Epithelial cell of umbilical artery (primary cell): Measurements from ENCODE around the gene OLFML2B. TPM values are rescaled to one million over a fixed set of nuclear protein-coding genes. Genes with fewer than 3 reads are reported as not detected.

ENCODE experiments used
- total RNA-seq: library from RNA; depleted of rRNA; stranded (reverse); fragments of >200 nt; gene quantifications from 2 replicates; pipeline ENCODE4 v1.2.3, GENCODE V29; 2014

The OLFML2B gene
- total RNA-seq: 0.32 TPM in 1 of 2 replicates, not detected in the other

DNA sequence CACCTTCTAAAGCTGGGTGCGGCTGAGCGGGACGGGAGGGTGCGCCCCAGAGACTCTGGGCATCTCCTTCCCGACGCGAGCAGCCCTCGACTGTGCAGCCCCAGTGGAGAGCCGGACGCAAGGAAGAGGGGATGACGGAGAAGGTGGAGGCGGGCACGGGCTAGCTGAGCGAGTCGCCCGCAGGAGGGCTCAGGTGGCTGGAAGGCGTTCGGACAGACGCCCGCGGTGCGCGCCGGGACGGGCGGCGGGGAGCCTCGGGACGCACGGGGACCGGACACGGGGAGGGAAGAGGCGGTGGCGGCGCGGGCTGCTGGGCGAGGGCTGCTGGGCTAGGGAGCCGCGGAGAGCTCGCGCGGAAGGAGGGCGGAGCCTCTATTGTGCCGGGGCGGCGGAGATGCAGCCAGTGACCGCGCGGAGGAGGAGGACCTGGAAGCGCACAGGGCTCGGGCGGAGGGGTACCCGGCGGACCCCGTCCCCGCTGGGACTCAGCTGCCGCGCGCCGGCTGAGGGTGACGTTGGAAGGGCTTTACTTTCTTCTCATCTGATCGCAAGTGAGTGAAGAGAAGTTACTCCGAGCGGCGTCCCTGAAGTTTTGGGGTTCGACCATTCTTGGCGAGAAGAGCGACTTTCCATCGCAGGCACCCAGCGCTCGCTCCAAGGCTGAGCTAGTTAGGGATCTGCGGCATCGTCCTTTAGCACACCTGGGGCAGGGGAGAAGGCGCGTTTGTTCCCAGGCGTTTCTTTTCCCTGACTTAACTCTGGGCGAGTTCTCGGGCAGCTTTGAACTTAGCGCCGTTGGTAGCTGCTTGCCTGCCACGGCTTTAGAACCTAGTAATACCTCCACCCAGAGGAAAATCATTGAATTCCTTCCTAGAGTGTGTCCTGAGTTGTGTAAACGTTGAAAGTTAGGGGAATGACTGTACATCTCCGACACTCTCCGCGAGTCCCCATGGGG, at the start of gene OLFML2B:
Gene OLFML2B (minus strand): TSS at position 323 of the 955 bp plus-strand sequence. CDS start 439 bp downstream, outside the sequence.

DNA sequence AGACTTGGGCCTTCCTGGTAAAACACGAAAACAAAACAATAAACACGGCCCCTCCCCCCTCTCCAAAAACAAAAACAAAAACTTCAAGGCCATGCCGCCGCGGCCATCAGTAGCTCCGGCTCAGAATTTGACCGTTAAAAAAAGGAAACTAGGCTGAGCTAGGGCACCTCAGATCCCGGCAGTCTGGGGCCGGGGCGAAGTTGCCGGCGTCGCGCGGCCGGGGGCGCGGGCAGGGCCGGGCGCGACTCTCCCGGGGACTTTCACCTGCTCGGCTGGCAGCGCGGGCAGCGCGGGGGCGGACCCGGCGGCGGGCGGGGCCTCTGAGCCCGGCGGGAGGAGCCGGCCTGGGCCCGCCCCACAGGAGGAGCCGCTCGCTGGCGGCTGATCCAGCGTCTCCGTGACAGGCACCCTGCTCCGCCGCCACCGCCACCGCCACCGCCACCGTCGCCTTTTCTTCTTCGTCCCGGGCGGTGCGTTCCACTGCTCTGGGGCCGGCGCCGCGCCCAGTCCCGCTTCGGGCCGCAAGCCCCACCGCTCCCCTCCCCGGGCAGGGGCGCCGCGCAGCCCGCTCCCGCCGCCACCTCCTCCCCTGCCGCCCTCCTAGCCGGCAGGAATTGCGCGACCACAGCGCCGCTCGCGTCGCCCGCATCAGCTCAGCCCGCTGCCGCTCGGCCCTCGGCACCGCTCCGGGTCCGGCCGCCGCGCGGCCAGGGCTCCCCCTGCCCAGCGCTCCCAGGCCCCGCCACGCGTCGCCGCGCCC, 45.8 kb upstream of the OLFML2B start, which contains the start of gene NOS1AP:
Gene NOS1AP (plus strand): TSS at position 358 of the 760 bp plus-strand sequence. CDS start 487 bp downstream, outside the sequence.

Other genes starting within 250 kb of the OLFML2B start
- gene NOS1AP, start 45.8 kb upstream of the OLFML2B start, total RNA-seq: 0.65 and 1.1 TPM in 2 replicates